RPMI8226 (cell line): ENCODE data around the gene TOP3B.

Experiments used
- DNase-seq: peaks from one replicate; pipeline ENCODE4 v3.0.0-alpha.2; 2015

TOP3B gene

GRCh38 chr22:21978564-21979386 is 3.8 kb downstream of the TOP3B start:
- DNase-seq, result no peak

GRCh38 chr22:21977814-21978213 is 4.8 kb downstream of the TOP3B start:
- no peak for DNase-seq

- DNase-seq, result no peak
These were observed 6.7 kb downstream of the TOP3B start for GRCh38 chr22:21975854-21976345.

GRCh38 chr22:21975273-21975672 is 7.3 kb downstream of the TOP3B start:
- DNase-seq, result no peak

GRCh38 chr22:21974058-21974649 is 8.4 kb downstream of the TOP3B start:
- no peak for DNase-seq

- DNase-seq, result no peak
These were observed 9.8 kb downstream of the TOP3B start for GRCh38 chr22:21972806-21973205.

- peak; percentile 6 for DNase-seq
These were observed 10.3 kb downstream of the TOP3B start for GRCh38 chr22:21972293-21972779.

GRCh38 chr22:21971858-21972275 is 10.7 kb downstream of the TOP3B start:
- DNase-seq, result no peak

- no peak for DNase-seq
These were observed 11.6 kb downstream of the TOP3B start for GRCh38 chr22:21970800-21971617.

- no peak for DNase-seq
These were observed 12.4 kb downstream of the TOP3B start for GRCh38 chr22:21970037-21970799.

- DNase-seq, result no peak
These were observed 14.0 kb downstream of the TOP3B start for GRCh38 chr22:21968452-21969129.

GRCh38 chr22:21967693-21968271 is 14.8 kb downstream of the TOP3B start:
- no peak for DNase-seq

- no peak for DNase-seq
These were observed 15.7 kb downstream of the TOP3B start for GRCh38 chr22:21966643-21967516.

GRCh38 chr22:21965762-21966288 is 16.8 kb downstream of the TOP3B start:
- DNase-seq, result no peak

GRCh38 chr22:21964918-21965484 is 17.6 kb downstream of the TOP3B start:
- no peak for DNase-seq

- no peak for DNase-seq
These were observed 18.4 kb downstream of the TOP3B start for GRCh38 chr22:21964234-21964633.

GRCh38 chr22:21963790-21964211 is 18.8 kb downstream of the TOP3B start:
- DNase-seq, result no peak

GRCh38 chr22:21963286-21963685 is 19.3 kb downstream of the TOP3B start:
- DNase-seq, result no peak

- no peak for DNase-seq
These were observed 20.0 kb downstream of the TOP3B start for GRCh38 chr22:21962655-21962949.
